Upper lobe of left lung (tissue), 4 donors: ENCODE data around the gene MPPED2.

Source experiments
- CTCF ChIP-seq, 6 experiments: fragments of 450-650 bp in 4 of 6; fragments of 200-600 bp in 2 of 6; sonication (generic) in 2 of 6; IDR thresholded peaks; one replicate each; pipeline ENCODE4 v1.5.1; 2016 to 2019; ENCODE audit warnings: antibody characterized with exemption in 6 of 6
- EP300 ChIP-seq, 4 donors: sonication (generic); formaldehyde crosslinking; IDR thresholded peaks; one replicate each; pipeline ENCODE4 v1.5.1; 2017; ENCODE audit warnings: antibody characterized with exemption in 4 of 4, control low read depth in 2 of 4
- POLR2A ChIP-seq, 4 donors: fragments of 450-650 bp; IDR thresholded peaks; one replicate each; pipeline ENCODE4 v1.5.1; 2016 to 2017; ENCODE audit warnings: antibody characterized with exemption in 4 of 4, mild to moderate bottlenecking in 2 of 4
- POLR2AphosphoS5 ChIP-seq, 2 donors: sonication (generic); formaldehyde crosslinking; IDR thresholded peaks; one replicate each; pipeline ENCODE4 v1.5.1; 2017; ENCODE audit warnings: antibody characterized with exemption in 2 of 2

- no peak for TF ChIP-seq CTCF (IDR thresholded peaks at IDR 0.05)
- no peak for TF ChIP-seq EP300 (IDR thresholded peaks at IDR 0.05)
- TF ChIP-seq POLR2AphosphoS5 (IDR thresholded peaks at IDR 0.05), result no peak
- no peak for TF ChIP-seq POLR2A (IDR thresholded peaks at IDR 0.05)
Observed at GRCh38 chr11:30595934-30596333, 9.8 kb upstream of the MPPED2 start.
